HG03097 (cell line): ENCODE measurements around the gene FFAR3.
"Not testable (repeated sequence)": the region's sequence is repeated elsewhere in the genome, so short reads cannot be mapped to it uniquely, and the experiment has no call there.

Experiments used
- ATAC-seq: cut with Tn5 transposase; IDR thresholded peaks from one replicate; pipeline ENCODE4 v1.9.1; 2021; ENCODE audit not compliant: unreplicated experiment, low FRiP score

The FFAR3 gene

GRCh38 chr19:35399231-35399630 is 41.0 kb downstream of the FFAR3 start:
- no peak for ATAC-seq

GRCh38 chr19:35399948-35400772 is 41.9 kb downstream of the FFAR3 start:
- ATAC-seq = no peak

GRCh38 chr19:35400773-35401100 is 42.5 kb downstream of the FFAR3 start:
- ATAC-seq = no peak

- ATAC-seq = not testable (repeated sequence)
Observed at GRCh38 chr19:35401416-35401815, 43.2 kb downstream of the FFAR3 start.

GRCh38 chr19:35403116-35403760 is 45.0 kb downstream of the FFAR3 start:
- no peak for ATAC-seq

GRCh38 chr19:35404879-35405622 is 46.8 kb downstream of the FFAR3 start:
- ATAC-seq = no peak

GRCh38 chr19:35407619-35408018 is 49.4 kb downstream of the FFAR3 start:
- no peak for ATAC-seq

GRCh38 chr19:35408284-35409171 is 50.3 kb downstream of the FFAR3 start:
- peak; percentile 66 for ATAC-seq

GRCh38 chr19:35409191-35409590 is 50.9 kb downstream of the FFAR3 start:
- no peak for ATAC-seq
